H9 (cell line): ENCODE measurements around the gene APBA2. TPM values are rescaled to one million over a fixed set of nuclear protein-coding genes. Genes with fewer than 3 reads are reported as not detected.

Experiments
- DNase-seq: peaks from one replicate; pipeline ENCODE4 v3.0.0-alpha.2; 2017
- H2AFZ ChIP-seq: one replicate; pipeline ENCODE4 v1.6.1; 2013; ENCODE audit warnings: mild to moderate bottlenecking, low read length, control low read depth, moderate library complexity
- H2AK5ac ChIP-seq: 2 replicates; pipeline ENCODE4 v1.6.1; 2013; ENCODE audit warnings: low read length, control low read depth, mixed read lengths; ENCODE audit not compliant: insufficient read length
- H2BK120ac ChIP-seq: one replicate; pipeline ENCODE4 v1.6.1; 2013; ENCODE audit warnings: low read depth, mild to moderate bottlenecking, low read length, control low read depth, inconsistent platforms; ENCODE audit not compliant: poor library complexity, severe bottlenecking
- H2BK12ac ChIP-seq: 2 replicates; pipeline ENCODE4 v1.6.1; 2013; ENCODE audit warnings: low read length, control low read depth, mixed read lengths, low read depth; ENCODE audit not compliant: insufficient read length
- H2BK15ac ChIP-seq: 2 replicates; pipeline ENCODE4 v1.6.1; 2013; ENCODE audit warnings: low read depth, low read length, control low read depth
- H2BK20ac ChIP-seq: one replicate; pipeline ENCODE4 v1.6.1; 2013; ENCODE audit warnings: low read depth, mild to moderate bottlenecking, low read length, control low read depth, inconsistent platforms; ENCODE audit not compliant: poor library complexity, severe bottlenecking
- H2BK5ac ChIP-seq: 2 replicates; pipeline ENCODE4 v1.6.1; 2013; ENCODE audit warnings: low read length, control low read depth, mixed read lengths; ENCODE audit not compliant: insufficient read length
- H3K14ac ChIP-seq: 2 replicates; pipeline ENCODE4 v1.6.1; 2013; ENCODE audit warnings: low read length, control low read depth; ENCODE audit not compliant: insufficient read depth
- H3K18ac ChIP-seq: 2 replicates; pipeline ENCODE4 v1.6.1; 2013; ENCODE audit warnings: low read depth, mild to moderate bottlenecking, mixed read lengths, low read length, control low read depth; ENCODE audit not compliant: insufficient read length
- H3K23ac ChIP-seq: 2 replicates; pipeline ENCODE4 v1.6.1; 2013; ENCODE audit warnings: low read length, control low read depth, mixed read lengths, low read depth; ENCODE audit not compliant: insufficient read length
- H3K23me2 ChIP-seq: 2 replicates; pipeline ENCODE4 v1.6.1; 2013; ENCODE audit warnings: low read depth, mild to moderate bottlenecking, mixed read lengths, low read length, control low read depth; ENCODE audit not compliant: insufficient read length, poor library complexity, severe bottlenecking
- H3K27ac ChIP-seq: 2 replicates; pipeline ENCODE4 v1.5.1; 2013; ENCODE audit warnings: low read length, control low read depth, mixed read lengths, low read depth; ENCODE audit not compliant: insufficient read length
- H3K27me3 ChIP-seq: 2 replicates; pipeline ENCODE4 v1.6.1; 2013; ENCODE audit warnings: low read length, control low read depth, inconsistent platforms; ENCODE audit not compliant: insufficient read depth
- H3K4ac ChIP-seq: 2 replicates; pipeline ENCODE4 v1.6.1; 2013; ENCODE audit warnings: low read depth, mild to moderate bottlenecking, control low read depth, inconsistent platforms, low read length, moderate library complexity
- H3K4me1 ChIP-seq: 2 replicates; pipeline ENCODE4 v1.6.1; 2013; ENCODE audit warnings: low read length, control low read depth, inconsistent platforms; ENCODE audit not compliant: insufficient read depth
- H3K4me2 ChIP-seq: 2 replicates; pipeline ENCODE4 v1.6.1; 2013; ENCODE audit warnings: low read length, control low read depth, mixed read lengths; ENCODE audit not compliant: insufficient read length, insufficient read depth
- H3K56ac ChIP-seq: 2 replicates; pipeline ENCODE4 v1.6.1; 2013; ENCODE audit warnings: low read depth, mild to moderate bottlenecking, mixed read lengths, low read length, control low read depth; ENCODE audit not compliant: insufficient read length
- H3K79me1 ChIP-seq: 2 replicates; pipeline ENCODE4 v1.6.1; 2013; ENCODE audit warnings: low read depth, mild to moderate bottlenecking, moderate library complexity, low read length, control low read depth, inconsistent platforms; ENCODE audit not compliant: insufficient read depth, poor library complexity, severe bottlenecking
- H3K79me2 ChIP-seq: 2 replicates; pipeline ENCODE4 v1.6.1; 2013; ENCODE audit warnings: low read length, control low read depth, inconsistent platforms; ENCODE audit not compliant: insufficient read depth
- H3K9ac ChIP-seq: 2 replicates; pipeline ENCODE4 v1.6.1; 2013; ENCODE audit warnings: low read length, control low read depth, mixed read lengths; ENCODE audit not compliant: insufficient read length; ENCODE audit errors: extremely low read depth
- H3K9me3 ChIP-seq: one replicate; pipeline ENCODE4 v1.6.1; 2013; ENCODE audit warnings: low read depth, low read length, inconsistent platforms; ENCODE audit not compliant: control insufficient read depth
- H3T11ph ChIP-seq: one replicate; pipeline ENCODE4 v1.6.1; 2013; ENCODE audit warnings: mild to moderate bottlenecking, low read length, control low read depth, inconsistent platforms
- H4K20me1 ChIP-seq: one replicate; pipeline ENCODE4 v1.6.1; 2013; ENCODE audit not compliant: control insufficient read depth, insufficient read length, insufficient read depth
- H4K5ac ChIP-seq: 2 replicates; pipeline ENCODE4 v1.6.1; 2013; ENCODE audit warnings: low read depth, mild to moderate bottlenecking, mixed read lengths, low read length, control low read depth; ENCODE audit not compliant: insufficient read length
- H4K8ac ChIP-seq: replicated peaks from 2 replicates; pipeline ENCODE4 v1.6.1; 2013; ENCODE audit warnings: low read length, control low read depth, mixed read lengths, low read depth; ENCODE audit not compliant: insufficient read length
- H4K91ac ChIP-seq: 2 replicates; pipeline ENCODE4 v1.6.1; 2013; ENCODE audit warnings: low read depth, mild to moderate bottlenecking, moderate library complexity, mixed read lengths, low read length, control low read depth; ENCODE audit not compliant: insufficient read length
- H3K27ac Mint-ChIP-seq, 3 experiments: 2 replicates in 2 of 3; 3 replicates in 1 of 3; pipeline ENCODE4 v1.8.0; 2020 to 2021; ENCODE audit warnings: mixed read lengths in 3 of 3, mild to moderate bottlenecking in 1 of 3, moderate library complexity in 1 of 3
- H3K27me3 Mint-ChIP-seq: 2 replicates; pipeline ENCODE4 v1.8.0; 2021; ENCODE audit warnings: low read depth, mild to moderate bottlenecking, moderate library complexity, mixed read lengths
- H3K36me3 Mint-ChIP-seq, 3 experiments: 2 replicates in 2 of 3; 3 replicates in 1 of 3; pipeline ENCODE4 v1.8.0; 2020 to 2021; ENCODE audit warnings: low read depth in 3 of 3, mixed read lengths in 3 of 3; ENCODE audit not compliant: insufficient read depth in 1 of 3
- H3K4me1 Mint-ChIP-seq, 2 experiments: 2 replicates each; pipeline ENCODE4 v1.8.0; 2020; ENCODE audit warnings: mixed read lengths in 2 of 2
- H3K4me3 Mint-ChIP-seq, 2 experiments: 2 replicates in 1 of 2; 3 replicates in 1 of 2; pipeline ENCODE4 v1.8.0; 2020 to 2021; ENCODE audit warnings: mild to moderate bottlenecking in 2 of 2, mixed read lengths in 2 of 2, moderate library complexity in 1 of 2
- H3K9me3 Mint-ChIP-seq, 2 experiments: 2 replicates in 1 of 2; 3 replicates in 1 of 2; pipeline ENCODE4 v1.8.0; 2020; ENCODE audit warnings: mild to moderate bottlenecking in 2 of 2, mixed read lengths in 2 of 2, moderate library complexity in 1 of 2
- CTCF ChIP-seq: fragments of 200-600 bp; sonication (generic); conservative IDR thresholded peaks from 3 replicates; pipeline ENCODE4 v1.8.0; 2021; ENCODE audit warnings: antibody characterized with exemption, mild to moderate bottlenecking
- WGBS: extraction: QIAGEN DNeasy Blood & Tissue Kit; methylation state at CpG from one replicate; pipeline ENCODE4 v1.1.7; 2013; ENCODE audit warnings: missing lambda C conversion rate, low lambda C conversion rate, mixed read lengths; ENCODE audit not compliant: insufficient read length; ENCODE audit errors: extremely low coverage; 5-methylcytosine and 5-hydroxymethylcytosine counted together
- total RNA-seq: library from RNA; stranded (reverse); gene quantifications from 2 replicates; pipeline ENCODE4 v1.2.1, GENCODE V29; 2021

The APBA2 gene
- total RNA-seq, 1 experiment from 2014 or later, result 14.3 TPM

- TF ChIP-seq CTCF, result no peak
These were observed 256.5 kb downstream of the APBA2 start for GRCh38 chr15:29142129-29142747.

More at GRCh38 chr15:29142129-29142747, 256.5 kb downstream of the APBA2 start:
- Histone ChIP-seq H3K14ac (no peak overlapping the region), H3K4me1 (peaks cover 5% of the 10 kb centered on the region; the same call in 1 of the 2 replicates), H2AK5ac (no peak overlapping the region), H3T11ph (no peak overlapping the region), H2BK5ac (no peak overlapping the region), H2BK15ac (no peak overlapping the region), H4K91ac (no peak overlapping the region), H3K27me3 (no peaks in the 10 kb centered on the region), H2BK120ac (no peak overlapping the region), H3K56ac (no peak overlapping the region), H4K5ac (no peak overlapping the region), H3K27ac (no peak overlapping the region), H2BK12ac (no peak overlapping the region), H4K8ac (no peak overlapping the region), H2BK20ac (no peak overlapping the region), H3K9me3 (no peaks in the 10 kb centered on the region), H3K79me2 (no peaks in the 10 kb centered on the region), H3K9ac (no peak overlapping the region), H3K23me2 (peaks cover 6% of the 10 kb centered on the region), H3K23ac (no peak overlapping the region), H3K18ac (no peak overlapping the region), H4K20me1 (no peaks in the 10 kb centered on the region), H2AFZ (no peak overlapping the region), H3K79me1 (no peaks in the 10 kb centered on the region), H3K4me2 (no peak overlapping the region), H3K4ac (no peak overlapping the region)
- Mint-ChIP-seq H3K4me1 (peaks cover 24% of the 10 kb centered on the region in 2 experiments), H3K27ac (no peak overlapping the region; a peak in 1 of 7 replicates), H3K36me3 (no peaks in the 10 kb centered on the region), H3K4me3 (no peak overlapping the region), H3K9me3 (no peaks in the 10 kb centered on the region), H3K27me3 (no peaks in the 10 kb centered on the region; the same call in none of the 2 replicates)
- WGBS, result no CpG with 5 or more reads among the region's 8 CpGs
- DNase-seq, result peak; percentile 14
